Panc1 (cell line): ENCODE measurements around the gene NAPG. TPM values are rescaled to one million over a fixed set of nuclear protein-coding genes. Genes with fewer than 3 reads are reported as not detected.

Source experiments
- ATAC-seq: fragments of 200-7000 bp; cut with Tn5 transposase; 2 replicates; pipeline ENCODE4 v1.9.1; 2020; ENCODE audit warnings: mild to moderate bottlenecking, moderate library complexity
- BruUV-seq: library from RNA; stranded (reverse); fragments of 400-500 nt; replicated peaks from 2 replicates; lab custom pipeline; 2021; lab: Mats Ljungman, UMichigan
- CTCF ChIA-PET: fragments of 300-600 bp; sonication (Branson Sonifier 250); formaldehyde crosslinking; loops from one replicate; lab custom pipeline; 2022; ENCODE audit warnings: antibody characterized with exemption; lab: Charles Lee
- POLR2A ChIA-PET: fragments of 300-600 bp; sonication (Branson Sonifier 250); formaldehyde crosslinking; loops from one replicate; lab custom pipeline; 2022; ENCODE audit warnings: antibody characterized with exemption; lab: Charles Lee
- DNase-seq: peaks from one replicate; pipeline ENCODE4 v3.0.0-alpha.2; 2010; ENCODE audit warnings: low read depth, low spot score
- H3K27ac ChIP-seq: 2 replicates; pipeline ENCODE4 v1.5.1; 2011; ENCODE audit warnings: mild to moderate bottlenecking, low read length, inconsistent platforms
- H3K27me3 ChIP-seq: fragments of 200-500 bp; sonication (Bioruptor generic); 2 replicates; pipeline ENCODE4 v1.6.0; 2014; ENCODE audit warnings: low read length, inconsistent platforms; ENCODE audit not compliant: control insufficient read depth, insufficient read depth
- H3K36me3 ChIP-seq: fragments of 200-500 bp; sonication (Bioruptor generic); 2 replicates; pipeline ENCODE4 v1.5.1; 2014; ENCODE audit warnings: inconsistent platforms, mild to moderate bottlenecking, low read length, moderate library complexity; ENCODE audit not compliant: control insufficient read depth, insufficient read depth
- H3K4me1 ChIP-seq: 2 replicates; pipeline ENCODE4 v1.5.1; 2011; ENCODE audit warnings: inconsistent platforms, mild to moderate bottlenecking, low read length, moderate library complexity; ENCODE audit not compliant: control insufficient read depth, insufficient read depth
- H3K4me3 ChIP-seq, 2 experiments: 2 replicates each; pipeline ENCODE4 v1.5.1; 2011 to 2012; ENCODE audit warnings: low read depth in 2 of 2, low read length in 2 of 2, mild to moderate bottlenecking in 2 of 2, inconsistent platforms in 1 of 2, moderate library complexity in 1 of 2
- H3K9me3 ChIP-seq: fragments of 200-500 bp; sonication (Bioruptor generic); 2 replicates; pipeline ENCODE4 v1.5.1; 2014; ENCODE audit warnings: low read depth, mild to moderate bottlenecking, inconsistent platforms, low read length, moderate library complexity; ENCODE audit not compliant: control insufficient read depth, insufficient read depth
- POLR2AphosphoS5 ChIP-seq: IDR thresholded peaks from 2 replicates; pipeline ENCODE4 v1.6.1; 2012; ENCODE audit warnings: mild to moderate bottlenecking, low read depth, low read length, moderate library complexity
- REST ChIP-seq, 2 experiments: IDR thresholded peaks; 2 replicates each; pipeline ENCODE4 v1.6.1; 2011 to 2012; ENCODE audit warnings: low read depth in 2 of 2, control low read depth in 1 of 2, low read length in 1 of 2, mild to moderate bottlenecking in 1 of 2, moderate library complexity in 1 of 2; ENCODE audit not compliant: insufficient read depth in 1 of 2
- SIN3A ChIP-seq: IDR thresholded peaks from 2 replicates; pipeline ENCODE4 v1.6.1; 2012; ENCODE audit warnings: low read depth, mild to moderate bottlenecking, low read length, moderate library complexity, borderline replicate concordance; ENCODE audit not compliant: insufficient read depth
- TCF7L2 ChIP-seq: IDR thresholded peaks from 2 replicates; pipeline ENCODE4 v1.6.1; 2011; ENCODE audit warnings: mild to moderate bottlenecking, low read depth, low read length, inconsistent platforms
- in situ Hi-C: cut with HindIII; loops from 2 replicates; pipeline ENCODE4 v1.10.0; 2016; ENCODE audit warnings: low sequenced_read_pairs, low pct_unique_long_range_greater_than_20kb
- intact Hi-C: fragments of 100-400 bp; cut with micrococcal nuclease; formaldehyde crosslinking; loops from one replicate; pipeline ENCODE4 v1.10.0; 2022; ENCODE audit not compliant: unreplicated experiment
- total RNA-seq: library from RNA; stranded (reverse); gene quantifications from one replicate; pipeline ENCODE4 v1.2.1, GENCODE V29; 2021; ENCODE audit not compliant: unreplicated experiment
- TF ChIP-seq, protein P1 (sequence below): fragments of 450-650 bp; IDR thresholded peaks from 2 replicates; pipeline ENCODE4 v1.5.1; 2017; ENCODE audit warnings: mild to moderate bottlenecking

The NAPG gene
- total RNA-seq, 1 experiment from 2014 or later: 27.8 TPM

GRCh38 chr18:10514601-10515000, 11.2 kb upstream of the NAPG start:
- ChIA-PET CTCF (no interaction called here), POLR2A (no interaction called here)
- H3K36me3 ChIP-seq: no peaks in the 10 kb centered on the region
- peaks cover 13% of the 10 kb centered on the region for H3K27me3 ChIP-seq
- BruUV-seq: no TSS peak
- DNase-seq (no peak), ATAC-seq (no peak)
- H3K27ac ChIP-seq: no peak overlapping the region
- in situ Hi-C loops: no loop called here
- no peak for TF ChIP-seq REST (IDR thresholded peaks at IDR 0.05; ENCODE audit: insufficient read depth in 1 of 2, low read depth in 2 of 2, low read length in 1 of 2)
- intact Hi-C loops: no loop called here
- H3K4me1 ChIP-seq: no peaks in the 10 kb centered on the region
- H3K4me3 ChIP-seq: no peak overlapping the region
- H3K9me3 ChIP-seq: no peaks in the 10 kb centered on the region

DNA sequence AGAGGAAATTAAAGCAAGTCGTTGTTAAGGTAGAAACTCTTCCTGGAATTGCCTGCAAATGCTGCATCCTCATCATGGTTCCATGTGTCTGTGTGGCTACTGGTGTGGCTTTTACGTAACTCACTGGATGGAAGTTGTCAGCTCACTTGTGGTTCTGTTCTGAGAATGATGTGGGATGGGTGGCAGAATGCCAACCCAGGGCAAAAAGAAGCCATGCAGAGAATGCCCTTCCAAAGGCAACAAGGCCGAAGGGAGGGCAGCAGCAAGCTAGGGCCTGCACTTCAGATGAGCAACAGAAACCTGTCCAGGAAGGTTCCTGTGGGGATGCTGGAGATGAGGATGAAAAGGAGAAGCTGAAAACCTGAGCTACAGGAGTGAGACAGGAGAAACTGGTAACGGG, 10.4 kb upstream of the NAPG start:
- H3K4me3 ChIP-seq: no peak overlapping the region
- intact Hi-C loops: no loop called here
- H3K9me3 ChIP-seq: no peaks in the 10 kb centered on the region
- no TSS peak for BruUV-seq
- DNase-seq: no peak
- no peak for ATAC-seq
- no peaks in the 10 kb centered on the region for H3K4me1 ChIP-seq
- H3K27ac ChIP-seq: no peak overlapping the region
- ChIA-PET CTCF (no interaction called here), POLR2A (no interaction called here)
- no peak for TF ChIP-seq POLR2AphosphoS5
- TF ChIP-seq, protein P1, sequence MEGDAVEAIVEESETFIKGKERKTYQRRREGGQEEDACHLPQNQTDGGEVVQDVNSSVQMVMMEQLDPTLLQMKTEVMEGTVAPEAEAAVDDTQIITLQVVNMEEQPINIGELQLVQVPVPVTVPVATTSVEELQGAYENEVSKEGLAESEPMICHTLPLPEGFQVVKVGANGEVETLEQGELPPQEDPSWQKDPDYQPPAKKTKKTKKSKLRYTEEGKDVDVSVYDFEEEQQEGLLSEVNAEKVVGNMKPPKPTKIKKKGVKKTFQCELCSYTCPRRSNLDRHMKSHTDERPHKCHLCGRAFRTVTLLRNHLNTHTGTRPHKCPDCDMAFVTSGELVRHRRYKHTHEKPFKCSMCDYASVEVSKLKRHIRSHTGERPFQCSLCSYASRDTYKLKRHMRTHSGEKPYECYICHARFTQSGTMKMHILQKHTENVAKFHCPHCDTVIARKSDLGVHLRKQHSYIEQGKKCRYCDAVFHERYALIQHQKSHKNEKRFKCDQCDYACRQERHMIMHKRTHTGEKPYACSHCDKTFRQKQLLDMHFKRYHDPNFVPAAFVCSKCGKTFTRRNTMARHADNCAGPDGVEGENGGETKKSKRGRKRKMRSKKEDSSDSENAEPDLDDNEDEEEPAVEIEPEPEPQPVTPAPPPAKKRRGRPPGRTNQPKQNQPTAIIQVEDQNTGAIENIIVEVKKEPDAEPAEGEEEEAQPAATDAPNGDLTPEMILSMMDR: no peak
- no peak for TF ChIP-seq REST (IDR thresholded peaks at IDR 0.05; ENCODE audit: insufficient read depth in 1 of 2, low read depth in 2 of 2, low read length in 1 of 2)
- no peak for TF ChIP-seq TCF7L2
- TF ChIP-seq SIN3A: no peak
- no peaks in the 10 kb centered on the region for H3K36me3 ChIP-seq
- in situ Hi-C loops: no loop called here
- H3K27me3 ChIP-seq: peaks cover 15% of the 10 kb centered on the region
